K562 (cell line): ENCODE measurements around the gene HMCN1. TPM values are rescaled to one million over a fixed set of nuclear protein-coding genes. Genes with fewer than 3 reads are reported as not detected.

ENCODE experiments used
- ATAC-seq: fragments of 200-7000 bp; cut with Tn5 transposase; 3 replicates; pipeline ENCODE4 v1.9.1; 2020; ENCODE audit warnings: moderate library complexity
- BruUV-seq: library from RNA; stranded (reverse); fragments of 400-500 nt; replicated peaks from 2 replicates; lab custom pipeline; 2021; lab: Mats Ljungman, UMichigan
- CTCF ChIA-PET: fragments of 300-600 bp; formaldehyde crosslinking; extraction: SDS; loops from one replicate; lab custom pipeline; 2021; ENCODE audit warnings: low intra/inter-chr PET ratio; lab: Yijun Ruan, JAX
- POLR2A ChIA-PET: fragments of 300-600, 350-650 bp; sonication (Branson Sonifier 250); formaldehyde crosslinking; extraction: SDS; loops from one replicate; lab custom pipeline; 2021; ENCODE audit warnings: antibody characterized with exemption, inconsistent platforms; lab: Yijun Ruan, JAX
- DNase-seq, 4 experiments: peaks; one replicate each; pipeline versions ENCODE4 v3.0.0 to v3.0.0-alpha.2; 2011 to 2018; ENCODE audit warnings: low spot score in 3 of 4, mixed read lengths in 3 of 4; ENCODE audit errors: extremely low read depth in 1 of 4
- FAIRE-seq: peaks from 2 replicates; lab custom pipeline; 2011; peaks lifted over from hg19 to GRCh38; lab: Jason Lieb, UNC
- H2AFZ ChIP-seq: 2 replicates; pipeline ENCODE4 v1.6.0; 2011; ENCODE audit warnings: low read depth, low read length, control low read depth, inconsistent platforms
- H3K27ac ChIP-seq: fragments of 200-600 bp; 3 replicates; pipeline ENCODE4 v1.8.0; 2011; ENCODE audit warnings: low read depth, mild to moderate bottlenecking, control low read depth, inconsistent platforms, low read length, moderate library complexity, mixed read lengths; ENCODE audit errors: extremely low read depth
- H3K27me3 ChIP-seq, 2 experiments: fragments of 300-600 bp in 1 of 2; 2 replicates in 1 of 2; 3 replicates in 1 of 2; pipeline versions ENCODE4 v1.6.0 to v1.8.0; 2011; ENCODE audit warnings: inconsistent platforms in 2 of 2, low read length in 2 of 2, mild to moderate bottlenecking in 1 of 2, mixed read lengths in 1 of 2, moderate library complexity in 1 of 2; ENCODE audit not compliant: control insufficient read depth in 2 of 2, insufficient read depth in 2 of 2
- H3K36me3 ChIP-seq: fragments of 300-600 bp; 3 replicates; pipeline ENCODE4 v1.8.0; 2011; ENCODE audit warnings: mild to moderate bottlenecking, low read length, inconsistent platforms; ENCODE audit not compliant: control insufficient read depth, insufficient read depth
- H3K4me1 ChIP-seq, 2 experiments: fragments of 200-600 bp in 1 of 2; replicated peaks in 1 of 2; 2 replicates in 1 of 2; 3 replicates in 1 of 2; pipeline versions ENCODE4 v1.5.1 to v1.8.0; 2011; ENCODE audit warnings: inconsistent platforms in 2 of 2, low read length in 2 of 2, mild to moderate bottlenecking in 1 of 2, mixed read lengths in 1 of 2, moderate library complexity in 1 of 2; ENCODE audit not compliant: control insufficient read depth in 2 of 2, insufficient read depth in 2 of 2
- H3K4me2 ChIP-seq: 2 replicates; pipeline ENCODE4 v1.6.1; 2011; ENCODE audit warnings: low read length, control low read depth, inconsistent platforms, mixed read lengths; ENCODE audit not compliant: insufficient read depth
- H3K4me3 ChIP-seq: fragments of 200-600 bp; sonication (generic), shearing (Covaris generic); 2 replicates; pipeline ENCODE4 v1.5.1; 2016; ENCODE audit warnings: control low read depth, inconsistent platforms
- H3K79me2 ChIP-seq: fragments of 200-600 bp; 3 replicates; pipeline ENCODE4 v1.8.0; 2011; ENCODE audit warnings: low read length, inconsistent platforms; ENCODE audit not compliant: control insufficient read depth, insufficient read depth
- H3K9ac ChIP-seq, 2 experiments: 2 replicates each; pipeline versions ENCODE4 v1.6.0 to v1.6.1; 2011; ENCODE audit warnings: low read depth in 2 of 2, low read length in 2 of 2, control low read depth in 1 of 2, inconsistent platforms in 1 of 2, mild to moderate bottlenecking in 1 of 2, mixed read lengths in 1 of 2; ENCODE audit not compliant: insufficient read depth in 1 of 2
- H3K9me1 ChIP-seq: one replicate; pipeline ENCODE4 v1.6.0; 2011; ENCODE audit warnings: inconsistent platforms, mild to moderate bottlenecking, low read length, moderate library complexity; ENCODE audit not compliant: control insufficient read depth, insufficient read depth
- H3K9me3 ChIP-seq: replicated peaks from 2 replicates; pipeline ENCODE4 v1.5.1; 2011; ENCODE audit warnings: low read depth, low read length, inconsistent platforms; ENCODE audit not compliant: control insufficient read depth, insufficient read depth
- H4K20me1 ChIP-seq: replicated peaks from 2 replicates; pipeline ENCODE4 v1.6.1; 2011; ENCODE audit warnings: low read length, inconsistent platforms, mixed read lengths; ENCODE audit not compliant: control insufficient read depth, insufficient read depth
- ASH1L ChIP-seq: fragments of 450-650 bp; IDR thresholded peaks from 2 replicates; pipeline ENCODE4 v1.6.1; 2018; ENCODE audit warnings: borderline replicate concordance, mild to moderate bottlenecking, low read depth; ENCODE audit not compliant: partially characterized antibody
- ESRRA ChIP-seq: fragments of 450-650 bp; IDR thresholded peaks from 2 replicates; pipeline ENCODE4 v1.6.1; 2014; ENCODE audit warnings: low read depth, mild to moderate bottlenecking, moderate library complexity, borderline replicate concordance
- FOSL1 ChIP-seq: fragments of 200-800 bp; sonication (Bioruptor generic); conservative IDR thresholded peaks from 2 replicates; pipeline ENCODE4 v1.6.1; 2016; ENCODE audit warnings: missing genetic modification characterization, missing compliant biosample characterization
- MEF2A ChIP-seq: IDR thresholded peaks from 2 replicates; pipeline ENCODE4 v1.6.1; 2011; ENCODE audit warnings: low read depth, mild to moderate bottlenecking, low read length, moderate library complexity; ENCODE audit not compliant: control insufficient read depth
- NFIC ChIP-seq: fragments of 450-650 bp; IDR thresholded peaks from 2 replicates; pipeline ENCODE4 v1.6.1; 2017; ENCODE audit warnings: mild to moderate bottlenecking, inconsistent platforms
- NUFIP1 ChIP-seq: fragments of 450-650 bp; IDR thresholded peaks from 2 replicates; pipeline ENCODE4 v1.6.1; 2018; ENCODE audit not compliant: partially characterized antibody
- RUNX1 ChIP-seq: sonication (generic); IDR thresholded peaks from 2 replicates; pipeline ENCODE4 v1.6.1; 2016; ENCODE audit warnings: antibody characterized with exemption, low read depth
- TEAD4 ChIP-seq, 2 experiments: sonication (generic) in 1 of 2; formaldehyde crosslinking in 1 of 2; IDR thresholded peaks; 2 replicates each; pipeline versions ENCODE4 v1.6.1 to v1.8.0; 2012 to 2022; ENCODE audit warnings: borderline replicate concordance in 1 of 2, inconsistent platforms in 1 of 2, low read length in 1 of 2, mild to moderate bottlenecking in 1 of 2, missing genetic modification reagents in 1 of 2
- ZNF696 ChIP-seq: fragments of 250-450 bp; sonication (Bioruptor Pico); conservative IDR thresholded peaks from 2 replicates; pipeline ENCODE4 v1.4.0; 2020; ENCODE audit warnings: mild to moderate bottlenecking, moderate library complexity
- ZNF764 ChIP-seq: fragments of 250-450 bp; sonication (Bioruptor Pico); IDR thresholded peaks from 2 replicates; pipeline ENCODE4 v1.4.0; 2020; ENCODE audit warnings: low read depth, mild to moderate bottlenecking, moderate library complexity
- WGBS: fragments of 100-300 bp; shearing (Covaris generic); methylation state at CpG from one replicate; pipeline ENCODE4 v1.1.6; 2016; ENCODE audit warnings: low coverage, mixed read lengths; ENCODE audit not compliant: insufficient coverage; ENCODE audit errors: missing lambda C conversion rate; 5-methylcytosine and 5-hydroxymethylcytosine counted together
- in situ Hi-C: fragments of 300-500 bp; cut with MboI; formaldehyde crosslinking; loops from 4 replicates; pipeline ENCODE4 v1.15.0; 2018; ENCODE audit warnings: inconsistent platforms, mixed read lengths
- intact Hi-C: fragments of 100-400 bp; cut with micrococcal nuclease; formaldehyde crosslinking; loops from 2 replicates; pipeline ENCODE4 v1.14.2; 2022
- polyA plus RNA-seq, 8 experiments: library from polyadenylated mRNA; depleted of rRNA in 4 of 8; stranded (reverse) in 5 of 8; unstranded in 3 of 8; fragments of >200 nt; fragmentation: Nextera tagmentation in 2 of 8; fragmentation: Illumina TruSeq in 1 of 8; extraction: Ambion mirVana in 2 of 8; extraction: Trizol in 1 of 8; gene quantifications; 2 replicates each; pipeline versions ENCODE4 v1.2.1 to v1.2.3, GENCODE V29; 2011 to 2014; ENCODE audit warnings: inconsistent platforms in 1 of 8, missing spikeins in 1 of 8
- total RNA-seq, 7 experiments: library from RNA; depleted of rRNA in 6 of 7; stranded (reverse); fragments of >200 nt in 6 of 7; fragmentation: Illumina TruSeq in 2 of 7; extraction: Trizol in 2 of 7; gene quantifications; 2 replicates each; pipeline versions ENCODE4 v1.2.1 to v1.2.3, GENCODE V29; 2011 to 2021; ENCODE audit warnings: low replicate concordance in 1 of 7
- TF ChIP-seq, protein P1 (sequence below): fragments of 250-450 bp; sonication (Bioruptor Pico); IDR thresholded peaks from 2 replicates; pipeline ENCODE4 v1.5.0; 2020; ENCODE audit warnings: mild to moderate bottlenecking, borderline replicate concordance

Gene HMCN1
- total and polyA plus RNA-seq, 9 of the 15 experiments (the other 6 are each of a cell fraction or from before 2014, with no cell fraction given): 0.07 to 0.36 (median 0.21) TPM

DNA sequence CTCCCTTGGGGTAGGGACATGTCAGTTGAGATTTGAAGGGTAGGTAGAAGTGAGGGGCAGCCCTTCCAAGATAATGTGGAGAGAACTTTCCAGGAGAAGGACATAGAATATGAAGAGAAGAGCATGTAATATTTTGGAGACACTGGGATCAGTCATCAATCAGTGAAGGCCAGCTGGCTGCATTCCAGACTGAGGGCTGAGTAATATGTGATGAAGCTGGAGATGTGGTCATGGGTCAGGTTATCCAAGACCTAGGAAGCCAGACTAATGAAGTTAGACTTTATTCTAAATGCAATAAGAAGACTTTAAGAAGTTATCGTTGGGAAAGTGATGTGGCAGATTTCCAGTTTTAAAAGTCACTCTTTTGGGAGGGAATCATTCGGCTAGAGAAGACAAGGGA, 262.0 kb downstream of the HMCN1 start:
- Histone ChIP-seq H2AFZ (no peak overlapping the region), H3K4me2 (no peak overlapping the region), H4K20me1 (no peaks in the 10 kb centered on the region), H3K4me1 (no peaks in the 10 kb centered on the region), H3K36me3 (no peaks in the 10 kb centered on the region), H3K27ac (no peak overlapping the region), H3K27me3 (no peaks in the 10 kb centered on the region), H3K9ac (no peak overlapping the region), H3K9me3 (no peaks in the 10 kb centered on the region), H3K9me1 (no peaks in the 10 kb centered on the region), H3K79me2 (no peaks in the 10 kb centered on the region), H3K4me3 (no peak overlapping the region)
- POLR2A ChIA-PET: interaction anchor here (0.7 kb wide), 1 partner anchor 12 kb away, joined by 3 read pairs; no protein-coding TSS in a partner anchor
- 2% methylated on average over 2 of the region's 2 CpGs for WGBS
- DNase-seq (no peak), FAIRE-seq (no peak), ATAC-seq (no peak)
- CTCF ChIA-PET: no interaction called here
- no TSS peak for BruUV-seq
- in situ Hi-C loops (no loop called here), intact Hi-C loops (loop anchor here (5.0 to 10.0 kb wide), 2 partner anchors 184 to 271 kb away; no protein-coding TSS in a partner anchor)
- TF ChIP-seq ESRRA (no peak), RUNX1 (no peak), MEF2A (no peak), FOSL1 (peak; percentile 71), NFIC (peak; percentile 37), NUFIP1 (no peak), TEAD4 (IDR thresholded peaks at IDR 0.05; ENCODE audit: low read length) (no peak), TEAD4 (CRISPR knock-in tag; IDR thresholded peaks at IDR 0.05; ENCODE audit: borderline replicate concordance) (no peak), ZNF696 (CRISPR knock-in tag) (no peak), ASH1L (no peak), ZNF764 (CRISPR knock-in tag) (no peak)
- TF ChIP-seq, protein P1, sequence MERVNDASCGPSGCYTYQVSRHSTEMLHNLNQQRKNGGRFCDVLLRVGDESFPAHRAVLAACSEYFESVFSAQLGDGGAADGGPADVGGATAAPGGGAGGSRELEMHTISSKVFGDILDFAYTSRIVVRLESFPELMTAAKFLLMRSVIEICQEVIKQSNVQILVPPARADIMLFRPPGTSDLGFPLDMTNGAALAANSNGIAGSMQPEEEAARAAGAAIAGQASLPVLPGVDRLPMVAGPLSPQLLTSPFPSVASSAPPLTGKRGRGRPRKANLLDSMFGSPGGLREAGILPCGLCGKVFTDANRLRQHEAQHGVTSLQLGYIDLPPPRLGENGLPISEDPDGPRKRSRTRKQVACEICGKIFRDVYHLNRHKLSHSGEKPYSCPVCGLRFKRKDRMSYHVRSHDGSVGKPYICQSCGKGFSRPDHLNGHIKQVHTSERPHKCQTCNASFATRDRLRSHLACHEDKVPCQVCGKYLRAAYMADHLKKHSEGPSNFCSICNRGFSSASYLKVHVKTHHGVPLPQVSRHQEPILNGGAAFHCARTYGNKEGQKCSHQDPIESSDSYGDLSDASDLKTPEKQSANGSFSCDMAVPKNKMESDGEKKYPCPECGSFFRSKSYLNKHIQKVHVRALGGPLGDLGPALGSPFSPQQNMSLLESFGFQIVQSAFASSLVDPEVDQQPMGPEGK (CRISPR knock-in tag): no peak
